GM23338 (cell line): ENCODE data around the gene LMBR1. TPM values are rescaled to one million over a fixed set of nuclear protein-coding genes. Genes with fewer than 3 reads are reported as not detected.

ENCODE experiments used
- ATAC-seq: fragments of 200-7000 bp; cut with Tn5 transposase; 3 replicates; pipeline ENCODE4 v1.9.1; 2020
- DNase-seq: peaks from one replicate; pipeline ENCODE4 v3.0.0-alpha.2; 2015; ENCODE audit warnings: low spot score
- H2AFZ ChIP-seq: fragments of 200-600 bp; sonication (generic); 2 replicates; pipeline ENCODE4 v1.8.0; 2016; ENCODE audit warnings: antibody characterized with exemption, mild to moderate bottlenecking, moderate library complexity
- H3F3A ChIP-seq: fragments of 200-600 bp; sonication (generic); replicated peaks from 2 replicates; pipeline ENCODE4 v1.8.0; 2017; ENCODE audit warnings: antibody characterized with exemption, mixed run types, low read depth
- H3K27ac ChIP-seq: fragments of 200-600 bp; sonication (generic); 2 replicates; pipeline ENCODE4 v1.6.1; 2016; ENCODE audit warnings: low read depth
- H3K27me3 ChIP-seq: fragments of 200-600 bp; sonication (generic); 2 replicates; pipeline ENCODE4 v1.8.0; 2016; ENCODE audit warnings: mild to moderate bottlenecking, mixed run types, moderate library complexity; ENCODE audit not compliant: insufficient read depth
- H3K36me3 ChIP-seq: fragments of 200-600 bp; sonication (generic); 2 replicates; pipeline ENCODE4 v1.8.0; 2016; ENCODE audit warnings: mild to moderate bottlenecking; ENCODE audit not compliant: insufficient read depth
- H3K4me1 ChIP-seq: fragments of 200-600 bp; sonication (generic); 2 replicates; pipeline ENCODE4 v1.8.0; 2016; ENCODE audit warnings: mild to moderate bottlenecking, moderate library complexity; ENCODE audit not compliant: insufficient read depth
- H3K4me2 ChIP-seq: fragments of 200-600 bp; sonication (generic); 2 replicates; pipeline ENCODE4 v1.7.1; 2017; ENCODE audit warnings: mixed run types
- H3K4me3 ChIP-seq: fragments of 200-600 bp; sonication (generic); 2 replicates; pipeline ENCODE4 v1.6.1; 2016; ENCODE audit warnings: mixed run types
- H3K79me2 ChIP-seq: fragments of 200-600 bp; sonication (generic); replicated peaks from 2 replicates; pipeline ENCODE4 v1.8.0; 2017; ENCODE audit warnings: mild to moderate bottlenecking; ENCODE audit not compliant: insufficient read depth
- H3K9me2 ChIP-seq: fragments of 200-600 bp; sonication (generic); 2 replicates; pipeline ENCODE4 v1.8.0; 2017; ENCODE audit not compliant: insufficient read depth
- H4K20me1 ChIP-seq: fragments of 200-600 bp; sonication (generic); replicated peaks from 2 replicates; pipeline ENCODE4 v1.8.0; 2017; ENCODE audit warnings: mild to moderate bottlenecking; ENCODE audit not compliant: insufficient read depth
- H3K27ac Mint-ChIP-seq: 2 replicates; pipeline ENCODE4 v1.8.0; 2020; ENCODE audit warnings: inconsistent platforms, mild to moderate bottlenecking, moderate library complexity, mixed read lengths
- H3K27me3 Mint-ChIP-seq: 3 replicates; pipeline ENCODE4 v1.8.0; 2022; ENCODE audit warnings: low read depth, mild to moderate bottlenecking, moderate library complexity, mixed read lengths, inconsistent platforms; ENCODE audit not compliant: insufficient read depth, poor library complexity
- H3K36me3 Mint-ChIP-seq: 3 replicates; pipeline ENCODE4 v1.8.0; 2021; ENCODE audit warnings: low read depth, mild to moderate bottlenecking, inconsistent platforms, moderate library complexity, mixed read lengths
- H3K4me1 Mint-ChIP-seq: 3 replicates; pipeline ENCODE4 v1.8.0; 2020; ENCODE audit warnings: mild to moderate bottlenecking, inconsistent platforms, mixed read lengths
- H3K4me3 Mint-ChIP-seq: 3 replicates; pipeline ENCODE4 v1.8.0; 2021; ENCODE audit warnings: moderate library complexity, mild to moderate bottlenecking, inconsistent platforms, mixed read lengths
- H3K9me3 Mint-ChIP-seq: 3 replicates; pipeline ENCODE4 v1.8.0; 2020; ENCODE audit warnings: moderate library complexity, mild to moderate bottlenecking, inconsistent platforms, mixed read lengths
- CREB1 ChIP-seq: fragments of 250-450 bp; sonication (Bioruptor Pico); IDR thresholded peaks from 2 replicates; pipeline ENCODE4 v1.5.0; 2020; ENCODE audit warnings: low read depth, mild to moderate bottlenecking, moderate library complexity
- EZH2 ChIP-seq: fragments of 200-600 bp; sonication (generic); IDR thresholded peaks from one replicate; pipeline ENCODE4 v1.8.0; 2017; ENCODE audit warnings: antibody characterized with exemption, mild to moderate bottlenecking, low read depth; ENCODE audit not compliant: unreplicated experiment
- EZH2phosphoT487 ChIP-seq: fragments of 200-600 bp; sonication (generic); IDR thresholded peaks from one replicate; pipeline ENCODE4 v1.8.1; 2018; ENCODE audit warnings: antibody characterized with exemption; ENCODE audit not compliant: unreplicated experiment
- JUNB ChIP-seq: IDR thresholded peaks from one replicate; pipeline ENCODE4 v1.6.1; 2016; ENCODE audit warnings: antibody characterized with exemption; ENCODE audit not compliant: unreplicated experiment
- NANOG ChIP-seq: IDR thresholded peaks from 2 replicates; pipeline ENCODE4 v1.6.1; 2016; ENCODE audit warnings: antibody characterized with exemption, borderline replicate concordance
- POLR2AphosphoS5 ChIP-seq: IDR thresholded peaks from 2 replicates; pipeline ENCODE4 v1.6.1; 2016; ENCODE audit warnings: antibody characterized with exemption, low read depth
- STAT1 ChIP-seq: IDR thresholded peaks from one replicate; pipeline ENCODE4 v1.6.1; 2016; ENCODE audit warnings: antibody characterized with exemption; ENCODE audit not compliant: unreplicated experiment
- ZNF114 ChIP-seq: fragments of 250-450 bp; sonication (Bioruptor Pico); IDR thresholded peaks from 2 replicates; pipeline ENCODE4 v1.5.0; 2020; ENCODE audit warnings: mild to moderate bottlenecking, moderate library complexity
- ZNF331 ChIP-seq: fragments of 250-450 bp; sonication (Bioruptor Pico); IDR thresholded peaks from 2 replicates; pipeline ENCODE4 v1.5.0; 2020; ENCODE audit warnings: low read depth, mild to moderate bottlenecking, moderate library complexity
- polyA plus RNA-seq: library from polyadenylated mRNA; unstranded; fragments of >200 nt; fragmentation: Nextera tagmentation; extraction: Ambion mirVana; gene quantifications from 2 replicates; pipeline ENCODE4 v1.2.1, GENCODE V29; 2016
- total RNA-seq: library from RNA; depleted of rRNA; stranded (reverse); fragments of >200 nt; shearing (Covaris generic); gene quantifications from 2 replicates; pipeline ENCODE4 v1.2.3, GENCODE V29; 2014
- TF ChIP-seq, protein P1 (sequence below): IDR thresholded peaks from one replicate; pipeline ENCODE4 v1.6.1; 2018; ENCODE audit warnings: antibody characterized with exemption; ENCODE audit not compliant: unreplicated experiment
- TF ChIP-seq, protein P2 (sequence below): IDR thresholded peaks from 2 replicates; pipeline ENCODE4 v1.6.1; 2016; ENCODE audit warnings: antibody characterized with exemption
- TF ChIP-seq, protein P3 (sequence below), 2 experiments: fragments of 200-600 bp in 1 of 2; sonication (generic) in 1 of 2; conservative IDR thresholded peaks; 2 replicates each; pipeline versions ENCODE4 v1.5.1 to v1.6.1; 2016 to 2017; ENCODE audit warnings: antibody characterized with exemption in 2 of 2, low read depth in 2 of 2, mild to moderate bottlenecking in 2 of 2, moderate library complexity in 1 of 2
- TF ChIP-seq, protein P4 (sequence below): fragments of 250-450 bp; sonication (Bioruptor Pico); IDR thresholded peaks from 2 replicates; pipeline ENCODE4 v1.5.0; 2020; ENCODE audit warnings: mild to moderate bottlenecking, moderate library complexity

LMBR1 gene
- total and polyA plus RNA-seq, 2 experiments from 2014 or later, result 21.8 to 90.1 TPM

DNA sequence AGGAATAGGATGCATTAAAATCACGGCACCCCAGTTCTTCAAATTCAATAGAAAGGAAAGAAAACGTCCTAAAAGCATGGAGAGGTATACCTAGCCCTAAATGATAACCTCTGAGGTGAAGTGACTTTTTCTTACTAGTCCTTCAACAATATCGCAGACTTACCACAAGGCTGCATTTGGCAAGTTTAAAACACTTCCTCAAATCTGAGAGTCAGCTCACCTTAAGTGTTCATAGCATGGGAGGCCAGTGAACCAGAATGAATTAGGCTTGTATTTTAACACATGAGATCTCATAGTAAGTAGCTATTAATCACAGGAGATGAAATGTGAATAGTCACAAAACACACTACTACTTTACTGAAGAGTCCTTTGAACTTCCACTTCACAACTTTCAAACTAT is 128.2 kb downstream of the LMBR1 start:
- Histone ChIP-seq H3K4me3 (no peak overlapping the region), H3F3A (no peaks in the 10 kb centered on the region), H3K27me3 (no peaks in the 10 kb centered on the region), H3K4me1 (no peaks in the 10 kb centered on the region), H3K27ac (no peak overlapping the region), H3K36me3 (no peaks in the 10 kb centered on the region), H3K79me2 (no peaks in the 10 kb centered on the region; the same call in 1 of the 2 replicates), H3K9me2 (no peaks in the 10 kb centered on the region), H3K4me2 (no peak overlapping the region), H4K20me1 (0 out of 2 replicates have a peak, but pooled peaks cover 3% of the 10 kb centered on the region), H2AFZ (no peak overlapping the region)
- H3K4me3 Mint-ChIP-seq, result no peak overlapping the region
- H3K27ac Mint-ChIP-seq, result no peak overlapping the region
- H3K27me3 Mint-ChIP-seq, result peaks cover 2% of the 10 kb centered on the region
- DNase-seq (no peak), ATAC-seq (no peak)
- peaks cover 27% of the 10 kb centered on the region for H3K36me3 Mint-ChIP-seq
- peaks cover 13% of the 10 kb centered on the region for H3K4me1 Mint-ChIP-seq
- peaks cover 10% of the 10 kb centered on the region for H3K9me3 Mint-ChIP-seq
- TF ChIP-seq ZNF331 (CRISPR knock-in tag), result no peak
- TF ChIP-seq, protein P1, sequence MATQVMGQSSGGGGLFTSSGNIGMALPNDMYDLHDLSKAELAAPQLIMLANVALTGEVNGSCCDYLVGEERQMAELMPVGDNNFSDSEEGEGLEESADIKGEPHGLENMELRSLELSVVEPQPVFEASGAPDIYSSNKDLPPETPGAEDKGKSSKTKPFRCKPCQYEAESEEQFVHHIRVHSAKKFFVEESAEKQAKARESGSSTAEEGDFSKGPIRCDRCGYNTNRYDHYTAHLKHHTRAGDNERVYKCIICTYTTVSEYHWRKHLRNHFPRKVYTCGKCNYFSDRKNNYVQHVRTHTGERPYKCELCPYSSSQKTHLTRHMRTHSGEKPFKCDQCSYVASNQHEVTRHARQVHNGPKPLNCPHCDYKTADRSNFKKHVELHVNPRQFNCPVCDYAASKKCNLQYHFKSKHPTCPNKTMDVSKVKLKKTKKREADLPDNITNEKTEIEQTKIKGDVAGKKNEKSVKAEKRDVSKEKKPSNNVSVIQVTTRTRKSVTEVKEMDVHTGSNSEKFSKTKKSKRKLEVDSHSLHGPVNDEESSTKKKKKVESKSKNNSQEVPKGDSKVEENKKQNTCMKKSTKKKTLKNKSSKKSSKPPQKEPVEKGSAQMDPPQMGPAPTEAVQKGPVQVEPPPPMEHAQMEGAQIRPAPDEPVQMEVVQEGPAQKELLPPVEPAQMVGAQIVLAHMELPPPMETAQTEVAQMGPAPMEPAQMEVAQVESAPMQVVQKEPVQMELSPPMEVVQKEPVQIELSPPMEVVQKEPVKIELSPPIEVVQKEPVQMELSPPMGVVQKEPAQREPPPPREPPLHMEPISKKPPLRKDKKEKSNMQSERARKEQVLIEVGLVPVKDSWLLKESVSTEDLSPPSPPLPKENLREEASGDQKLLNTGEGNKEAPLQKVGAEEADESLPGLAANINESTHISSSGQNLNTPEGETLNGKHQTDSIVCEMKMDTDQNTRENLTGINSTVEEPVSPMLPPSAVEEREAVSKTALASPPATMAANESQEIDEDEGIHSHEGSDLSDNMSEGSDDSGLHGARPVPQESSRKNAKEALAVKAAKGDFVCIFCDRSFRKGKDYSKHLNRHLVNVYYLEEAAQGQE, result no peak
- TF ChIP-seq JUNB, result no peak
- TF ChIP-seq ZNF114 (CRISPR knock-in tag), result no peak
- TF ChIP-seq CREB1 (CRISPR knock-in tag), result no peak
- no peak for TF ChIP-seq EZH2phosphoT487
- TF ChIP-seq, protein P2, sequence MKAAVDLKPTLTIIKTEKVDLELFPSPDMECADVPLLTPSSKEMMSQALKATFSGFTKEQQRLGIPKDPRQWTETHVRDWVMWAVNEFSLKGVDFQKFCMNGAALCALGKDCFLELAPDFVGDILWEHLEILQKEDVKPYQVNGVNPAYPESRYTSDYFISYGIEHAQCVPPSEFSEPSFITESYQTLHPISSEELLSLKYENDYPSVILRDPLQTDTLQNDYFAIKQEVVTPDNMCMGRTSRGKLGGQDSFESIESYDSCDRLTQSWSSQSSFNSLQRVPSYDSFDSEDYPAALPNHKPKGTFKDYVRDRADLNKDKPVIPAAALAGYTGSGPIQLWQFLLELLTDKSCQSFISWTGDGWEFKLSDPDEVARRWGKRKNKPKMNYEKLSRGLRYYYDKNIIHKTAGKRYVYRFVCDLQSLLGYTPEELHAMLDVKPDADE, result no peak
- no peak for TF ChIP-seq EZH2
- no peak for TF ChIP-seq POLR2AphosphoS5
- TF ChIP-seq, protein P3, sequence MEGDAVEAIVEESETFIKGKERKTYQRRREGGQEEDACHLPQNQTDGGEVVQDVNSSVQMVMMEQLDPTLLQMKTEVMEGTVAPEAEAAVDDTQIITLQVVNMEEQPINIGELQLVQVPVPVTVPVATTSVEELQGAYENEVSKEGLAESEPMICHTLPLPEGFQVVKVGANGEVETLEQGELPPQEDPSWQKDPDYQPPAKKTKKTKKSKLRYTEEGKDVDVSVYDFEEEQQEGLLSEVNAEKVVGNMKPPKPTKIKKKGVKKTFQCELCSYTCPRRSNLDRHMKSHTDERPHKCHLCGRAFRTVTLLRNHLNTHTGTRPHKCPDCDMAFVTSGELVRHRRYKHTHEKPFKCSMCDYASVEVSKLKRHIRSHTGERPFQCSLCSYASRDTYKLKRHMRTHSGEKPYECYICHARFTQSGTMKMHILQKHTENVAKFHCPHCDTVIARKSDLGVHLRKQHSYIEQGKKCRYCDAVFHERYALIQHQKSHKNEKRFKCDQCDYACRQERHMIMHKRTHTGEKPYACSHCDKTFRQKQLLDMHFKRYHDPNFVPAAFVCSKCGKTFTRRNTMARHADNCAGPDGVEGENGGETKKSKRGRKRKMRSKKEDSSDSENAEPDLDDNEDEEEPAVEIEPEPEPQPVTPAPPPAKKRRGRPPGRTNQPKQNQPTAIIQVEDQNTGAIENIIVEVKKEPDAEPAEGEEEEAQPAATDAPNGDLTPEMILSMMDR (conservative IDR thresholded peaks at IDR 0.05; ENCODE audit: low read depth in 2 of 2), result no peak
- no peak for TF ChIP-seq STAT1
- no peak for TF ChIP-seq NANOG
- TF ChIP-seq, protein P4, sequence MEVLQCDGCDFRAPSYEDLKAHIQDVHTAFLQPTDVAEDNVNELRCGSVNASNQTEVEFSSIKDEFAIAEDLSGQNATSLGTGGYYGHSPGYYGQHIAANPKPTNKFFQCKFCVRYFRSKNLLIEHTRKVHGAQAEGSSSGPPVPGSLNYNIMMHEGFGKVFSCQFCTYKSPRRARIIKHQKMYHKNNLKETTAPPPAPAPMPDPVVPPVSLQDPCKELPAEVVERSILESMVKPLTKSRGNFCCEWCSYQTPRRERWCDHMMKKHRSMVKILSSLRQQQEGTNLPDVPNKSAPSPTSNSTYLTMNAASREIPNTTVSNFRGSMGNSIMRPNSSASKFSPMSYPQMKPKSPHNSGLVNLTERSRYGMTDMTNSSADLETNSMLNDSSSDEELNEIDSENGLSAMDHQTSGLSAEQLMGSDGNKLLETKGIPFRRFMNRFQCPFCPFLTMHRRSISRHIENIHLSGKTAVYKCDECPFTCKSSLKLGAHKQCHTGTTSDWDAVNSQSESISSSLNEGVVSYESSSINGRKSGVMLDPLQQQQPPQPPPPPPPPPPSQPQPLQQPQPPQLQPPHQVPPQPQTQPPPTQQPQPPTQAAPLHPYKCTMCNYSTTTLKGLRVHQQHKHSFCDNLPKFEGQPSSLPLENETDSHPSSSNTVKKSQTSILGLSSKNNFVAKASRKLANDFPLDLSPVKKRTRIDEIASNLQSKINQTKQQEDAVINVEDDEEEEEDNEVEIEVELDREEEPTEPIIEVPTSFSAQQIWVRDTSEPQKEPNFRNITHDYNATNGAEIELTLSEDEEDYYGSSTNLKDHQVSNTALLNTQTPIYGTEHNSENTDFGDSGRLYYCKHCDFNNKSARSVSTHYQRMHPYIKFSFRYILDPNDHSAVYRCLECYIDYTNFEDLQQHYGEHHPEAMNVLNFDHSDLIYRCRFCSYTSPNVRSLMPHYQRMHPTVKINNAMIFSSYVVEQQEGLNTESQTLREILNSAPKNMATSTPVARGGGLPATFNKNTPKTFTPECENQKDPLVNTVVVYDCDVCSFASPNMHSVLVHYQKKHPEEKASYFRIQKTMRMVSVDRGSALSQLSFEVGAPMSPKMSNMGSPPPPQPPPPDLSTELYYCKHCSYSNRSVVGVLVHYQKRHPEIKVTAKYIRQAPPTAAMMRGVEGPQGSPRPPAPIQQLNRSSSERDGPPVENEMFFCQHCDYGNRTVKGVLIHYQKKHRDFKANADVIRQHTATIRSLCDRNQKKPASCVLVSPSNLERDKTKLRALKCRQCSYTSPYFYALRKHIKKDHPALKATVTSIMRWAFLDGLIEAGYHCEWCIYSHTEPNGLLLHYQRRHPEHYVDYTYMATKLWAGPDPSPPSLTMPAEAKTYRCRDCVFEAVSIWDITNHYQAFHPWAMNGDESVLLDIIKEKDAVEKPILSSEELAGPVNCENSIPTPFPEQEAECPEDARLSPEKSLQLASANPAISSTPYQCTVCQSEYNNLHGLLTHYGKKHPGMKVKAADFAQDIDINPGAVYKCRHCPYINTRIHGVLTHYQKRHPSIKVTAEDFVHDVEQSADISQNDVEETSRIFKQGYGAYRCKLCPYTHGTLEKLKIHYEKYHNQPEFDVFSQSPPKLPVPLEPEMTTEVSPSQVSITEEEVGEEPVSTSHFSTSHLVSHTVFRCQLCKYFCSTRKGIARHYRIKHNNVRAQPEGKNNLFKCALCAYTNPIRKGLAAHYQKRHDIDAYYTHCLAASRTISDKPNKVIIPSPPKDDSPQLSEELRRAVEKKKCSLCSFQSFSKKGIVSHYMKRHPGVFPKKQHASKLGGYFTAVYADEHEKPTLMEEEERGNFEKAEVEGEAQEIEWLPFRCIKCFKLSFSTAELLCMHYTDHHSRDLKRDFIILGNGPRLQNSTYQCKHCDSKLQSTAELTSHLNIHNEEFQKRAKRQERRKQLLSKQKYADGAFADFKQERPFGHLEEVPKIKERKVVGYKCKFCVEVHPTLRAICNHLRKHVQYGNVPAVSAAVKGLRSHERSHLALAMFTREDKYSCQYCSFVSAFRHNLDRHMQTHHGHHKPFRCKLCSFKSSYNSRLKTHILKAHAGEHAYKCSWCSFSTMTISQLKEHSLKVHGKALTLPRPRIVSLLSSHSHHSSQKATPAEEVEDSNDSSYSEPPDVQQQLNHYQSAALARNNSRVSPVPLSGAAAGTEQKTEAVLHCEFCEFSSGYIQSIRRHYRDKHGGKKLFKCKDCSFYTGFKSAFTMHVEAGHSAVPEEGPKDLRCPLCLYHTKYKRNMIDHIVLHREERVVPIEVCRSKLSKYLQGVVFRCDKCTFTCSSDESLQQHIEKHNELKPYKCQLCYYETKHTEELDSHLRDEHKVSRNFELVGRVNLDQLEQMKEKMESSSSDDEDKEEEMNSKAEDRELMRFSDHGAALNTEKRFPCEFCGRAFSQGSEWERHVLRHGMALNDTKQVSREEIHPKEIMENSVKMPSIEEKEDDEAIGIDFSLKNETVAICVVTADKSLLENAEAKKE (CRISPR knock-in tag), result no peak
